Hippocampal formation (tissue), 2 donors: Measurements from ENCODE around the gene DNASE2.

Experiments used
- DNase-seq, 2 donors: peaks; one replicate each; lab custom pipeline; 2025; lab: John Stamatoyannopoulos, UW

DNASE2 gene

GRCh38 chr19:12834566-12834943, 46.7 kb downstream of the DNASE2 start, which contains the start of gene RTBDN:
TSS of gene RTBDN (minus strand) at chr19:12834579. CDS start at chr19:12829979, 4,600 bp downstream.
- no peak for DNase-seq

DNA sequence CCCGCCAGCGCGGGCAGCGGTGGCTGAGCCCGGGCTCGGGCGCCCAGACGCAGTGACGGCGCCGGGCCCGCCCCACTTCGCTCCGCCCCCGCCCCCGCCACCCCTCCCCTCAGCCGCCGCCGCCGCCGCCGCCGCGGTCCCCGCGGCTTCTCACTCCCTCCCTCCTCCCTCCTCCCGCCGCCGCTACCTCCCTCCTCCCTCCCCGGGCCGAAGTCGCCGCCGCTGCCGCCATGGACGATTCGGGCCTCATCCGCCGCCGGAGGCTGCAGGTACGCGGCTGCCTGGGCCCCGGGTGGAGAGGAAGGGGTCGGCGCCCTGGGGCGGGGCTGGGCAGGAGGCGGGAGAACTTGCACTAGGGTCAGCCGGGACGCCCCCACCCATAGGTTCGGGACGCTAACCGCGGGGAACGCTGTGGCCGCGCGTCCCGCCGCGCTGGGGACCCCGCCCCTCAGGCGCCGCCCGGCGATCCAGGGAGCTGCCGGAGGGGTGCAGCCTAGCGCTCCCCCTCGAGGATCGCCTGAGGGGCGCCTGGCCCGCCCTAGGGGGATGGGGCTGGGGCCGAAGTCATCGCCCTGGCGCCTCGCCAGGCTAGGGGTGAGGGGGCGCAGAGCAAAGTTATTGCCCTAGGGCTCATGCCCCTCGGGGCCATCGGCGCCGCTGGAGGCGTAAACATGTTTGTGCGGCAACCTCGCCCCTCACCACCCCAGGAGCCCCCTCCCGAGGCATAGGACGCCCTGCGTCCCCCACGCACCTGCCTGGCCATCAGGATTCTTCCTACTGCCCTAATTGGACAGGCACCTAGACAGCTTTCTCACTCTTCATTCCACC, 47.3 kb downstream of the DNASE2 start:
- no peak for DNase-seq

GRCh38 chr19:12833418-12833737, 47.9 kb downstream of the DNASE2 start:
- DNase-seq = no peak

DNA sequence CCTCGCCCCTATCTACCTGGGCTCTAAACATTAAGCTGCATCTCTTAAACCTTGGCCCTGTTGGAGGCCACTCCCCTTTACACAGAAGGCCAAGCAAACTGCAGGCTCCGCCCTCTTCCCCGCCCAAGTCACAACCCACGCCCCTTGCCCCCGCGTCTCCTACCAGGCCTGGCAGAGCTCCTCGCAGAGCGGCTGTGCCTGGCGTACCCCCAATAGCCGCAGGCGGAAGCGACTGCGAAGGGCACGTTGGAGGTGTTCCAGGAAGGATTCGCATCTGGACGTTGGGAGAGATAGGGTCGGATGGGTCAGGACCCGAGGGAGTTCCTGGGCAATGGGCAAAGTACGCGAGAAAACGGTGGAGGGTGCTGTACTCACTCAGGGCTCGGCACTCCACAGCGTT, 52.8 kb downstream of the DNASE2 start:
- no peak for DNase-seq

GRCh38 chr19:12825254-12826131, 55.8 kb downstream of the DNASE2 start:
- DNase-seq = no peak
